Renal pelvis (tissue), 4 donors: ENCODE data around the gene MAPKAPK3. TPM values are rescaled to one million over a fixed set of nuclear protein-coding genes. Genes with fewer than 3 reads are reported as not detected.
"Not testable (repeated sequence)": the region's sequence is repeated elsewhere in the genome, so short reads cannot be mapped to it uniquely, and the experiment has no call there.

Source experiments
- DNase-seq: peaks from one replicate; pipeline ENCODE4 v3.0.0-alpha.2; 2013
- polyA plus RNA-seq, 3 donors: library from polyadenylated mRNA; unstranded; fragments of 120-200 nt; gene quantifications; one replicate each; pipeline ENCODE4 v1.2.1, GENCODE V29; 2013; ENCODE audit not compliant: insufficient read length in 3 of 3

Gene MAPKAPK3
- polyA plus RNA-seq, 3 donors, result 37.8 to 62.0 (median 61.0) TPM

DNA sequence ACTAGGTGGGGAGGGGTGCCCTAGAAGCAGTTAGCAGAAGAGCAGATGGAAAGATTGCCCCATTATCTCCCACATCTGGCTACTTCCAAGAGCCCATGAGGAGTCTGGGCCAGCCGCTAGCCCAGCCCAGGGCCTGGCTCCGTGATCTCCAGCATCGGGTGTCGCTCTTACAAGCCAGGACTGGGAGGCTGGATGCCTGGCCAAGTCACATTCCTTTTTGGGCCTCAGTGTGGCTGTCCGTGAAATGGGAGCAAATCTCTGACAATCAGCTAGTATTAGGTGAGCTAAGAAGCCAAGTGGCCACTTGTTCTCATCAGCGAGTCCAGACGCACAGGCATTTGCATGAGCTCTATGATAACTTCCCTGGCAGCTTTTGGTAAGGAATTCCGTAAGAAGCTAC lies 34.5 kb downstream of the MAPKAPK3 start:
- no peak for DNase-seq

DNA sequence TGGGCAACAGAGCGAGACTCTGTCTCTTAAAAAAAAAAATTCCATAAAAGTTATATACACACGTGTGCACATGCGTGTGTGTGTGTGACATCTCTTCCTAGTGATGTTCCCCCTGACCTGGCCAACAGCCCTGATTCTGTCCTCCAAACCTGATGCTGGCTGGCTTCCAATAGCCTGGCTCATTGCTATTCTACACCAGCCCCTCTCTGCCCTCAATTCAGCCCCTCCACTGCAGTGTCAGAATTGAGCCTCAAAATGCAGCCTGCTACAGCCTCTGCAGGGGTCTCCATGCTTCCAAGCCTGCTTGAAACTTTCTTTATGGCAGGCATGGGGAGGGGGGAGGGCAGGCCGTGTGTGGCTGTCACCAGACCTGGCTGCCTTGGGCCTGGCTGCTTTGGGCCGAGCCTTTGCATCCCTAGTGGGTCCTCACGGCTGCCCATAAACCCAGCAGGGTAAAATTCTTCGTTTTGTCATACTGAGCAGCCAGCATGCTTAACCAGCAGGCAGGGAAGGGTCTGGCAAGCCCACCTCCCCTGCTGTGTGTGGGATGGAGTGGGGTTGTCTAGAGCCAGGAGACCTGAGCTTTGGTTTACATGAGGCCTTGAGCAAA lies 35.1 kb downstream of the MAPKAPK3 start:
- no peak for DNase-seq

DNA sequence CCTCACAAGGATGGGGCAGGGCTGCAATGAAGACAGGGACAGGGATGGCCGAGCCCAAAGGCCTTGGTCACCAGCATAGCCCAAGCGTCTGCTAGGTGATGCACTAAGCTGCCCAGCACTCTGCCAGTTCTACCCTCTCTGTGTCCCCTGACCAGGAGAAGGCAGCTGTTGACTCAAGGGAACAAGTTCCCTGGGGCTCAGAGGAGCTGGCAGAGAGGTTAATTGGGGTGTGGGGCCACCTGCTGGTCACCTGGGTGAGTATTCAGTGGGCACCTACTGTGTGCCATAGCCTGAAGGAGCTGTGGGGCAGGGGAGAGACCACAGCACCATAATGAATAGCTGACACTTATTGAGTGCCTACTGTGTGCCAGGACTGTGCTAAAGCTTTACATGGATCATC lies 35.8 kb downstream of the MAPKAPK3 start:
- no peak for DNase-seq

DNA sequence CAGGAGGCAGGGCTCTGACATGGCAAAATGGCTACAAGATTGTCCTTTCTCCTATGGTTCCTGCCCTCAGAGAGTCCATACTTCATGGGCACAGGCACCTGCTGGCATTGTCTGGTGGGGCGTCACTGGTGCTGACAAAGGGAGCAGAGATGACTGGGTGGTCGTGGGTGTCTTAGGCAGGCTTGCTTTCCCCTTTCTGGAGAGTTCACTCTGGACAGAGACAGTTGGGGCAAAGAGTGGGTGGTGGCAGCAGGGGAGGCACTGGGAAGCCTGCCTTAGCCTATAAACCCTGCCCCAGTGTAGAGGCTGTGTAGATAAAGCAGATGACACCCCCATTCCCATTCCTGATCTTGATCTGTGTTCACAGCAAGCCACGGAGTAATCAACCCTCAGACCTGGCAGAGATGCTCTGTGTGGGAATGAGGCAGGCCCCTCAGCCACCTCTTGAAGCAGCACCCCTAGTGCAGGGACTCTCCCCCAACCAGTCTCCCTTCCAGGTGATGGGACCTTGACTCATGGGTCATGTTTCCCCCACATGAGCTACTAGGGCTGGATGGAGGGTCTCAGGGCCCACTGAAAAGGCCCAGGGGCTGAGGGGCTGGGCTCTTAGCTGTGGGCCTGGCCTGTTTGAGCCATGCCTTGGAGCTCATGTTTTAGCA lies 37.1 kb downstream of the MAPKAPK3 start:
- DNase-seq, result no peak

DNA sequence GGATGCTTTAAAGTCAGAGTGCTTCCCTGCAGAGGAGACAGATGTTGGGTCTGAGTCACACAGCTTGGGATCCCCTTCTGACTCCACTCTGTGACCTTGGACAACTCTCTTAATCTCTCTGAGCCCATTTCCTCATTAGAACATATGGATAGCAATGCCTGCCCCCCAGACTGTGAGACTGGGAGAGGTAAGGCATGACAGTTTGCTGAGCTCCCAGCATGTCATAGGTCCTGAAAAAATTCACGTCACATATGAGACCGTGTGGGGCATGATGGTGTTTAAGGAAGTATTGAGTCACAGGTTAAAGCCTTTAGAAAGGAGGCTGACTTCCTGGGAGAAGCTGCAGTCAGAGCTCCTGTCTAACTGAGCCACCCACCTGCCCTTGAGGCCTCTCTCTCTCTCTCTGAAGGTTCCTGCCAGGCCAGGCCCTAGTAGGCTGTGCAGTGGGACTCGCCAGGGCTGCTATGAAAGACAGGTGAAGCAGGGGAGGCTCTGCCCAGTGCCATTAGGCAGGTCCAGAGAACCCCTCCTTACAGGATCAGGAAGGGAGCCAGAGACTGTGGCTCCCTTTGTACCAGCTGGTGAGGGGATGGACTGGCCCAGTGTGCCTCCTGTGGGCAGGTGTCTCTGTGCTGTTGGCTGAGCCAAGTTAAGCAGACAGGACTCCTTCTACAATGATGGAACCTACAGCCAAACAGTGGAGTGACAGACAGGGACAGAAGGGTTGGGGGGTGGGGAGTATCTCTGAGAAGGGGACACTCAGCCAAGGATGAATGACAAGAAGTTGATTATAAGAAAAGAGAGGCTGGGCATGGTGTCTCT lies 38.3 kb downstream of the MAPKAPK3 start:
- DNase-seq, result no peak

DNA sequence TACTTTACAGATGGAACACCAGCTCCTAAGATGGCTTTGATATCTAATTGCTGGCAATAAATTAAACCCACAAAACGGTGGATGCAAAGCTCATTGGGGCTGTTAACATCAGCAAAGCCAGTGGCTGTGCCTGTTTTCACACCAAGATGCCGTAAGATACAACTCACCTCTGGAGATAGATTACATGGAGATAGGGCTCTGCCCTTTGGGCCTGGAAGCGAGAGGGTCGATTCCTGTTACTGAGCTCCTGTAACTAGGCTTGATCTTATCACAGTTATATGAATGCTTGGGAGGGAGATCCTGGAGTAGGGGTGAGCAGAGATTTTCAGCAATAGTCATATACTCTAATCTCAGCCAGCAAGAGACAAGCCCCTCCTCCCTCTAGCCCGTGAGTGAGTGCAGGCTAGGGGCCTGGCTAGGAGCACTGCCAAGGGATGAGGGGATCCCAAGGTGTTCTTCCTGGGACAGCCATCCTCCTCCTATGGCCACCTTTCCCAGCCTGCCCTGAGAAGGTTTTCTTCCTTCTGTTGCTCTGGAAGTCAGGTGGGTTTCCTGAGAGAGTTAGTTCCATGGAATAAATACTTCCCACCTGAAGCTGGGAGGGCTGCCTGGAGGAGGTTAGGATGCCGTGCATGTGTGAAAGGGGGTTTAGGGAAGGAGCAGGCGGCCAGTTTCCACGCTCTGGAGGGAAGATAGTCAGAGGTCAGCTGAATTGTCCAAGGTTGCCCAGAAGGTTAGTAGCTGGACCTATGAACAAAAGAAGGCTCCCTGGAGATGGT lies 39.7 kb downstream of the MAPKAPK3 start:
- no peak for DNase-seq

DNA sequence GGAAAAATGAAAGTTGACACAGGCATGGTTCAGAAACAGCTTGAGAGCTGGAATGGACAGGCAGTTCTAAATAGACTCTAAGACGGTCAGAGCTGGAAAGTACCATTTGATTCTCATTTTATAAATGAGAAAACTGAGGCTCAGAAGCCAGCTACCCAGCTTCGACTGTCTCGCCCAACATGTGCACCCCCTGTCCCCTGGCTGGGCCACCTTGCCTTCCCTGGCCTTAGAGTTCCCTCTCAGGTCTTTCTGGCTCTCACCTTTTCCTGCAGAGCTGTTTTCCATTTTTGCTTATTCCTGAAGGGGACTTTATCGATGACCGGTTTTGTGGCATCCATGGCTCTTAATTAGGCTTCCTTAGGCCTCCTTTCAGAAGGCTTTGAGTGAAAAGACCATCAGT lies 40.5 kb downstream of the MAPKAPK3 start:
- no peak for DNase-seq

DNA sequence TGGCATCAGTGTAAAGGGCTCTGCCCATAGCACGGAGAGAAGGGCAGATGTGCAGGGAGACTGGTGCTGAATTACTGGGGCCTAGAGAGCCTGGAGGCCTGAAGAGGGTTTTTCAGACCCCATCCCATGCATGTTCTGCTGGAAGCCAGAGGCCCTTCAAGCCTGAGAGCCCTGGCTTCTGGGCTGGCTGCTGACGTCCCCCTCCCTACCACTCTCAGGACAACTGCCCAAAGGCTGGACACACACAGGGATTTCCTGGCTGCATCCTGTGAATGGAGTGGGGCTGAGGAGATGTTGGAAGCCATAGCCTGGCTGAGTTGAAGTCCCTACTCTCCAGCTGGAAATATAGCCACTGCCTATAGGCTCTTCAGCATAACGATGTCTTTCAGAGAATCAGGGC lies 40.9 kb downstream of the MAPKAPK3 start:
- no peak for DNase-seq

DNA sequence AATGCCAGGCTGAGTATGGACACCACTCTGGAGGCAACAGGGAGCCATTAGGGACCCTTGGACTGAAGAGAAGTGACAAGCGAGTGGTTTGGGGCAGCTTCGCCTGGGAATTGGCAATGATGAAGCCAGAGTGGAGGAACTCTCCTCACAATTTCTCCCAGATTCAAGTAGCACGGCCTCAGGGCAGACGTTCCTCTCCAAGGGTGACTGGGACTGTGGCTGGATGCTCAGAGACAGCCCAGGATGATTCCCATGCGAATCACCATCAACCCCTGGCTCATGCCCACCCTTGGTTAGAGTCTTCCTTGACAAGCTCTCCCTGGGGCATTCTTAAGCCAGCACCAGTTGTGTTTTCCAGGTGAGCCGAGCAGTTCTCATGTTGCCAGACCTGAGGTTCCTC lies 41.5 kb downstream of the MAPKAPK3 start:
- DNase-seq, result no peak

DNA sequence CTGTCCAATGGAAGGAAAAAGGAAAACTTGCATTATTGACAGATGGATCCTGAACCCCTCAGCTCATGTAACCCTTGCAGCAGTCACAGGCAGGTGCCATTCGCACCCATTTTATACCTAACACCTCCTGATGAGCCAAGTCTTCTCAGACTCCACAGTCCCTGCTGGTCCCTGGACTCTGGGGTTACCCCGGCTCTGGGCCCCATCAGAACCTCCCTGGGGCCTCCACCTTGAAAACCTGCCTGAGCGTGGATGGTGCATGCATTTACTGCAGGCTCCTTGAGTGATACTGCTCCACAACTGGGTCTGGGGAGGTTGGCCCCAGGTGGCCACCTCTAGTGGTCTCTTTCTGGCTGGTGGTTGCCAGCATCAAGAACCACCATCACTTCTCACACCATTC lies 41.9 kb downstream of the MAPKAPK3 start:
- no peak for DNase-seq

DNA sequence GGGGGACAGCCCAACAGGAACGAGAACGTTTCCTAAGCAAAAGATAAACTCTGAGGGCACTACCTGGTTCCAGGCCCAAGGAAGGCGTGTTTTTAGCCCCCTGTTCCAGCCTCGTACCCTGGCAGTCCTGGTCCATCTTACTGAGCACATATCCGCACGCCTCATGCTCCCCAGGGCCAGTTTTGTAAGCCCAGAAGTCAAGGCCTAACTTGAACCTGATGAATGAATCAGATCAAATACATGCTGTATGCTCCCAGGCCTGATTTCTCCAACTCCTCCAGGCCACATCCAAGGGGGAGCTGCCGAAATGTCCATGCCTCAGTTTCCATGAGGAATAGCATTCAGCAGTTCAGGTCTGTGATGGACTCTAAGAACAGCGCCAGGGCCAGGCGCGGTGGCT lies 43.4 kb downstream of the MAPKAPK3 start:
- no peak for DNase-seq

DNA sequence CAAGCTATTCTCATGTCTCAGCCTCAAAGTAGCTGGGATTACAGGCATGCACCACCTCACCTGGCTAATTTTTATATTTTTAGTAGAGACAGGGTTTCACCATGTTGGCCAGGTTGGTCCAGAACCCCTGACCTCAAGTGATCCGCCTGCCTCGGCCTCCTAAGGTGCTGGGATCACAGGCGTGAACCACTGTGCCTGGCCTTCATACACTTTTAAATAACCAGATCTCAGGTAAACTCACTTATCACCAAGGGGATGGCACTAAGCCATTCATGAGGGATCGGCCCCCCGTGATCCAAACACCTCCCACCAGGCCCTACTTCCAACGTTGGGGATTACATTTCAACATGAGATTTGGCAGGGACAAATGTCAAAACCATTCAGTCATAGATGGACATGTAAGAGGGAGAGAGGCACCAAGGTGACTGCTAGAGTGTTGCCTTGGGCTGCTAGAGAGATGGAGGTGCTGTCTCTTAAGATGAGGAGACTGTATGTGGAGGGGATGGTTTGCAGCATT lies 44.4 kb downstream of the MAPKAPK3 start:
- no peak for DNase-seq

DNA sequence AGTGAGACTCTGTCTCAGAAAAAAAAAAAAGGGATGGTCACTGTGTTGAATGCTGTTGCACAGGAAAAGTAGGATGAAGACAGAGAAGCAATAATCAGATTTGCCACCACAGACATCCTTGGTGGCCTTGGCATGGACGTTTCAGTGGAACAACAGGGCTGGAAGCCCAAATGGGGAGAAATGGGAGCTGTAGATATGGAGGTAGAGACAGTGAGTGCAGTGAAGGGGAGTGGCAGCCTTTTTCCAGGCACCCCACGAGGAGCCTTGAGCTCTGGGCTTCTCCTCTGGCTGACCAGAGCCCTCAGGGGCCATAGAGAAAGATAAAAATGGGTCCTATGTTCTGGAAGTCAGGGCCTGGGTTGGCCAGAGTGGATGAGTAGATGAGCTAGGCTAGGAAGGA lies 45.5 kb downstream of the MAPKAPK3 start:
- no peak for DNase-seq

DNA sequence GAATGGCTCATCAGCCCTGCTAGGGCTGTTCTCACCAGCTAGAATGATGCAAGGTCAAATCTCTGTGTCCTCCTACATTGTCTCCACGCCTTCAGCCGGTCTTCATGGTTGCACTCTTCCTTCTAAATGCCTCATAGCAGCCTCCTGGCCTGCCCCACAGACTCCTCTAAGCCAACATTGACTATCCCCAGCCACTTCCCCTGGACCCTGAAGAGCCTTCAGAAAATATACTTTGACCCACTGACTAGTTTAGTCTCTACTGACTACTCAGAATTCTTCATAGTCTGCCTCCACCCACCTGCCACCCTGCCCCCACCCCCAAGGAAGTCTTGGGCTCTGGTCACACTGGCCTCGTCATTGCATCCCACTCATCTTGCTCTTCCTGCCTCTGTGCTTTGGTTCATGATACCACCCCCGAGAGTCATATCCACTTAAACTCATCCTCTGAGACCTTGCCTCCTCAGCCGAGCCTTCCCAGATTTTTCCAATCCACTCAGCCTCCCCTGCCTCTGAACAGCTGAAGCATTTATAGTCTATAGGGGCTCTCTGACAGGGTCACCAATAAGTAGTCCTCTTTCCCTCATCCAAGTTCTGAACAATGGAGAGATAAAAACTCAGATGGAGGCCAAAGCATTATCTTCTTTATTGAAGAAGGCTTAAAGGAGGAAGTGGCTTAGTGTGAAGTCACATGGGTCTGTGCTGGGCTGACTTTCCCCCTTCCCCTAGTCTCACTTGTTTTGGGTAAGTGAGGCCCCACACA lies 48.3 kb downstream of the MAPKAPK3 start:
- no peak for DNase-seq

DNA sequence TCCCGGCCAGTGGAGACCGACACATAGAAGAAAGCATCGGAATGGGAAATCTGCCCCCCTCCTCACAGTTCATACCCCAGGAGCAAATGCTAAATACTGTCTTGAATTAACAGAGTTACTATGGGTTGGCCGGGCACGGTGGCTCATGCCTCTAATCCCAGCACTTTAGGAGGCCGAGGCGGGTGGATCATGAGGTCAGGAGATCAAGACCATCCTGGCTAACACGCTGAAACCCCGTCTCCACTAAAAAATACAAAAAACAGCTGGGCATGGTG lies 48.8 kb downstream of the MAPKAPK3 start:
- DNase-seq, result not testable (repeated sequence)

DNA sequence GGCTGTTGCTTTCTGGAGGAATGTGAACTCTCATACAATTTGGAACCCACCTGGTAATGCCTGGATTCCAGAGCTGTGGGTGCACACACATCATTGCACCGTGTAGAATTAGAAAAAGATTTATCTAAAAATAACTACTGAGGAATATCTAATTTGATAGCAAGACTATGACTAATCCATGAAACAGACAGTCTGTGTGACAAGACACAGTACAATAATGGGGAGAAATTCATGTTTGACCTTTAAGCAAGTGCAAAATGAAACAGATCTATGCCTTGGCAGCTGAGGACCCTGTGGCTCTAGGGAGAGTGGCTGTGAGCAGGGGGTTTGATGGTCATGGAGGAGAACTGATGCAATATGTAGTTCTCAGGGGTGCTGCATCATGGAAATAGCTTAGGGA lies 49.9 kb downstream of the MAPKAPK3 start:
- DNase-seq, result no peak

DNA sequence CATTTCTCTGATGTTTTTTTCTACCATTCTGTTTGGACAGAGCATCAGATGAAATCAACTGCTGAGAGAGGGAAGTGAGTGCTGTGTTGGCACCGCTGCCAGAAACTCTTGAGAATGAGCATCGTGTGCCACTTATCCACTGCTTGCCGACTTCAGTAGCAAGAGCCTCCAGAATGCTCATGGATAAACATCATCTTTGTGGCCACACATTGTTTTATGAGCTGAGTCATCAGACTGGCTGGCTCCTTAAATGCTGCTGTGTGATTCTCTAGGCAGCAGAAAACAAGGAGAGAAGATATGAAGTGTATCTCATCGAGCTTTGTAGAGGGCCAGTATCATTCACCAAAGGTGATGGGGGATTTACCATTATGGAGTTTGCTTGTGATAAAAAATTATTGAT lies 54.4 kb downstream of the MAPKAPK3 start:
- no peak for DNase-seq

DNA sequence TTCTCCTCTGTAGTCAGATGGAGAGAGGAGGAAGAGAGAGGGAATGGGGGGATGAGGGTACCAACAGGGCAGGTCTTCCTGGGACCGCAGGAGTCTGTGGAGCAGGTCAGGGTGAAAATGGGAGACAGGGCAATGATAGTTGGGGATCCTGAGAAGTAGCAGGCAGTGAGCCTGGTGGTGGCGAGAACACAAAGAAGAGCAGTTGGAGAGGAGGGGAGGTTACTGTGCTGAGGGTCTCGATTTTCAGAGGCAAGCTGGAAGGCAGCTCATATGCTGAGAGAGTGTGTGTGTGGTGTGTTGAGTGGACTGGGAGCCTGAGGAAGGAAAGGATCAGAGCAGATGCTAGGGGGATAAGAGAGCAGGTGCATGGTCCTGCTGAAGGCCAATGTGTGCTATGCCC lies 55.7 kb downstream of the MAPKAPK3 start:
- no peak for DNase-seq

DNA sequence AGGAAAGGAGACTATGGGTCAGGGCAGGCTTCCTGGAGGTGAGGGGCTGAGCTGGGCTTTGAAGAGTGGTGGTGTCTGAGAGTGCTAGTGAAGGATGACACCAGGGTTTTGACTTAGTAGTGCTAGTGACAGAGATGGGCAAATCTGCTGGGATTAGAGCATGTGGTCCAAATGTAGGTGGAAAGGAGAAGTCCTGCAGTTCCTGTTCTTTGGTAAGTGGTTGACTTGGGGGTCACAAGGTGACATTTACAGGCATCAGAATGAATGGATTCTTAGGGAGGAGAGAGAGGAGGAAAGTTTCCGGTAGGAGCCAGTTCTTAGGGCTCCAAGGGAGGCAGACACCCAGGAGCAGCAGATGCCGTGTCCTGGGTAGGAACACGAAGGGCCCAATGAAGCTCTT lies 57.0 kb downstream of the MAPKAPK3 start:
- DNase-seq, result no peak

DNA sequence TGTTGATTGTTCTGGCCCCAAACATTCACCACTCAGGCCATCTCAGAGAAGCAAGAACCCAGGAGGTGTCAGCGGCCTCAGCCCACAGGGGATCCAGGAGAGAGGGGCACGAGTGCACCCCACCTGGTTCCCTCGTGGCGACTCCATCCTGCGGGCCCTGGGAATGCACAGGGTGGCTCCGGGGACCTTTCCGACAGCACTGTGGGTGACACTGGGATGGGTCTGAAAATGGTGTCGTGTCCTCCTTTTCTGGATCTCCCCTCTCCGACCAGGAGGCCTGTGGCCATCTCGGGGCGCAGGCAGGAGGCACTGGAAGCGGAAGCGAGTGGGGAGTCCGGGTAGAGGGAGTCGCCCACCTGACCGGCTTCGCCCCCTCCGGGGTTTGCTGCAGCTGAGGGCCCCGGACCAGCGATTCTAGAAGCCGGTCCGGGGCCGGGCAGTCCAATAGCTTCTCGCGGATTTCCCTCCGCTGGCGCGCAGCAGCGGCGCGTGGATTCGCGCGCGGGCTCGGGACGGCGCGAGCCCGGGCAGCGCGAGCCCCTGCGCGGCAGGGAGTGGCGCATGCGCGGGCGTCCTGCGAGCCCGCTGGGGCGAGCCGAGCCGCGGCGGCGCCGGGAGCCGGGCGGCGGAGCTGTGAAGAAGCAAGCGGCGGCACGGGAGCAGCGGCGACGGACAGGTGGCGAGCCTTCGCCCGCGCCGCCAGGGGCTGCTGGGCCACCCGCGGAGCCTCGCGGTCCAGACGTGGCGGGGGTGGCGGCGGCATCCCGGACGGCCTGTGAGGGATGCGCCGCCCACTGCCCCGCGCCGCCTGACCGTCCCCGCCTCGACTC lies 57.6 kb downstream of the MAPKAPK3 start, which contains the start of gene DOCK3:
TSS of gene DOCK3 (plus strand) at position 579 of the 830 bp plus-strand sequence. CDS start 337 bp downstream, outside the sequence.
- peak; percentile 52 for DNase-seq
